Amygdala (tissue), 56 donors: ENCODE data around the gene TAL1.

Experiments
- DNase-seq, 56 donors: peaks; one replicate each; lab custom pipeline; 2025; lab: John Stamatoyannopoulos, UW

TAL1 gene

GRCh38 chr1:47229886-47230691, 1.9 kb downstream of the TAL1 start:
- no peak for DNase-seq

- no peak for DNase-seq
These were observed 2.8 kb downstream of the TAL1 start for GRCh38 chr1:47229031-47229885.

- DNase-seq: no peak
These were observed 3.4 kb downstream of the TAL1 start for GRCh38 chr1:47228644-47229030.

- DNase-seq: no peak
These were observed 4.4 kb downstream of the TAL1 start for GRCh38 chr1:47227341-47228232.

- DNase-seq: no peak
These were observed 5.2 kb downstream of the TAL1 start for GRCh38 chr1:47226839-47227215.

- DNase-seq: no peak
These were observed 5.7 kb downstream of the TAL1 start for GRCh38 chr1:47226121-47226838.

- DNase-seq: peak in 1 of 56 donors; percentile 19
These were observed 6.5 kb downstream of the TAL1 start for GRCh38 chr1:47225430-47226100.

- DNase-seq: no peak
These were observed 7.2 kb downstream of the TAL1 start for GRCh38 chr1:47224676-47225399.

GRCh38 chr1:47223921-47224675, 7.9 kb downstream of the TAL1 start:
- DNase-seq: no peak

GRCh38 chr1:47223174-47223920, 8.7 kb downstream of the TAL1 start:
- no peak for DNase-seq

GRCh38 chr1:47222476-47222875, 9.5 kb downstream of the TAL1 start:
- DNase-seq: no peak

- no peak for DNase-seq
These were observed 12.3 kb downstream of the TAL1 start for GRCh38 chr1:47219590-47220220.

GRCh38 chr1:47219001-47219400, 13.0 kb downstream of the TAL1 start:
- DNase-seq: no peak

- no peak for DNase-seq
These were observed 15.6 kb downstream of the TAL1 start for GRCh38 chr1:47216278-47217059.

- no peak for DNase-seq
These were observed 16.3 kb downstream of the TAL1 start for GRCh38 chr1:47215713-47216112.

GRCh38 chr1:47214549-47214948, 17.5 kb downstream of the TAL1 start:
- DNase-seq: no peak
